IgD-negative memory B cell (primary cell): Measurements from ENCODE around the gene RPE65. TPM values are rescaled to one million over a fixed set of nuclear protein-coding genes. Genes with fewer than 3 reads are reported as not detected.
"Not testable (repeated sequence)": the region's sequence is repeated elsewhere in the genome, so short reads cannot be mapped to it uniquely, and the experiment has no call there.

Experiments
- H3K27ac Mint-ChIP-seq, 3 donors: one replicate each; pipeline ENCODE4 v1.8.0; 2020 to 2022; ENCODE audit warnings: mild to moderate bottlenecking in 3 of 3, mixed read lengths in 3 of 3, moderate library complexity in 1 of 3
- H3K27me3 Mint-ChIP-seq: one replicate; pipeline ENCODE4 v1.8.0; 2021; ENCODE audit warnings: mixed read lengths
- H3K36me3 Mint-ChIP-seq: one replicate; pipeline ENCODE4 v1.8.0; 2020; ENCODE audit warnings: mild to moderate bottlenecking, mixed read lengths
- H3K4me1 Mint-ChIP-seq, 3 donors: one replicate each; pipeline ENCODE4 v1.8.0; 2020 to 2022; ENCODE audit warnings: mixed read lengths in 3 of 3, mild to moderate bottlenecking in 1 of 3
- H3K4me3 Mint-ChIP-seq, 4 donors: one replicate each; pipeline ENCODE4 v1.8.0; 2020 to 2022; ENCODE audit warnings: mild to moderate bottlenecking in 4 of 4, mixed read lengths in 4 of 4, moderate library complexity in 3 of 4
- H3K9me3 Mint-ChIP-seq, 3 donors: one replicate each; pipeline ENCODE4 v1.8.0; 2020 to 2021; ENCODE audit warnings: mixed read lengths in 3 of 3, mild to moderate bottlenecking in 1 of 3
- polyA plus RNA-seq: library from polyadenylated mRNA; unstranded; fragments of 300-500 nt; fragmentation: Illumina TruSeq; gene quantifications from one replicate; pipeline ENCODE4 v1.2.3, GENCODE V29; 2021

The RPE65 gene
- not detected for polyA plus RNA-seq

DNA sequence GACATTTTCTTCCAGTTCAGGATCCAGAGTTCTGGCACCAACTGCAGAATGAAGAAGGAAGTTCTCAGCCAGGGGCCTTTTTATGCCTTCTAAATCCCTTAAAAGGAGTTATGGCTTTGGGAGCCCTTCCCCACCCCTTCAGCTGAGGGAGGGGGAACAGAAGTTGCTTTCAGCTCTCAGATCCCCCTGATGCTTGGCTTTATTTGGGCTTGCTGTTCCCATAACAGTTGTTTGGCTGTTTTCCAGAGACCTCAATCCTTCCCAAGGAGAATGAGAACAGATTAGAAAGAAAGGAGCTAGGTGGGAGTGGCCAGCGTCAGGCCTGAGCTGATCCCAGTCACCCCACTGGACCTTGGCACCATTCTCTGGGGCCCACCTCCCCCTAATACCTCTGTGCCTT is at the start of gene RPE65:
Gene RPE65 (minus strand): TSS at position 54 of the 400 bp plus-strand sequence. CDS start 49 bp downstream, at position 5.
- Mint-ChIP-seq H3K27ac (no peak within 1 kb of the TSS), H3K4me3 (no peak within 1 kb of the TSS), H3K27me3 (peaks cover 1% of the 10 kb centered on the region), H3K9me3 (no peaks in the 10 kb centered on the region), H3K4me1 (no peaks in the 10 kb centered on the region), H3K36me3 (no peaks in the 10 kb centered on the region)

DNA sequence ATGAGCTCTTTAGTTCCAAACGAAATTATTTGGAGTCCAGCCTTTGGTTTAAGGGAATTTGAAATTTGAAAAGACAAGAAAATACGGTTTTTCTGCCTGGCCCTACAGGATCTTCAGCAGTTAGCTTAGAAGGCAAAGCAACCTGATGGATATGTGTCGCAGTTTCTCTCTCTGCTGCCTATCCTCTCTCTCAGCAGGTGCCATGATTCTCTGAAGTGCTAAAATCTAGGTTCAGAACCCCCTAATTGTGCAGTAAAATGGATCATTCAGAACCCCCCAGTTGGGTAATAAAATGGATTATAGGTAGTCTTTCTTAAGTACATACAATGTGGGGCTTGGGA is 47.6 kb upstream of the RPE65 start:
- H3K36me3 Mint-ChIP-seq, result no peaks in the 10 kb centered on the region
- H3K4me1 Mint-ChIP-seq, result peaks cover 5 to 10% (median 10%) of the 10 kb centered on the region in 3 donors
- H3K4me3 Mint-ChIP-seq, result peak overlapping the region; percentile 84 to 96 (median 90)
- H3K9me3 Mint-ChIP-seq, result no peaks in the 10 kb centered on the region
- peaks cover 10% of the 10 kb centered on the region for H3K27me3 Mint-ChIP-seq
- peak overlapping the region in 1 of 3 donors; percentile 72 for H3K27ac Mint-ChIP-seq

DNA sequence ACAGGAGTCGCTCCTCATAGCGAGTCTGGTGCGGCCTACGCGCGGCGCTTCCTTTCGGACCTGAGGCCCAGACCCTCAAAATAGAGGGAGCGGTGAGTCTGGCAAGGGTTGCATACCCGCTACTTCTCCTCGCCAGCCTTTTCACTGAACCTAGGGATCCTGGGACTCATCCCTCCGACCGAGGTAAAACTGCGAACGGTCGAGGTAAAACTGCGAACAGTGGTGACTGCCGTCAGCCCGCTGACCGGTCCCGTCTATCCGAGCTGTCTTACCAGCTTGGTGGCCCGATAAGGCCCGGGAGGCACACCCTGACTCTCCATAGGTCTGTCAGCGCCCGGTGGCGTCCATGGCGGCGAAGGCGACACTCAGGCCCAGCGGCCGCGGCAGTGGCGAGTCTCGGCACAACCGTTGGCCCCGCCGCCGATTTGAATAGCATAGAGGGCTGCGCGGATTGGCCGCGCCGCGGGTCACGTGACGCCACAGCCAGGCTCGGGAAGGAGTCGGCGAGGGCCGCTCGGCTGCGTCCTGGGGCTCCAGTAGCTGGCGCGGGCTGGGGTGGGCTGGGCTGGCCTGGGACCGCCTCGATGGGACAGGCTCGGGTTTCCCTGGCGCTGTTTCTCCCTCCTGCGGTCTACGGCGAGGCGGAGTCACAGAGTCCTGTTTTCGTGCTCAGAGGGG is 47.1 kb upstream of the RPE65 start, which contains the start of gene DEPDC1:
Gene DEPDC1 (minus strand): TSS at position 403 of the 678 bp plus-strand sequence. CDS start 83 bp downstream, at position 320.
- Mint-ChIP-seq H3K36me3 (no peaks in the 10 kb centered on the region), H3K4me3 (peak within 1 kb of the TSS; percentile 84 to 96 (median 90)), H3K4me1 (peaks cover 5 to 10% (median 10%) of the 10 kb centered on the region in 3 donors), H3K9me3 (no peaks in the 10 kb centered on the region), H3K27me3 (peaks cover 10% of the 10 kb centered on the region), H3K27ac (peak within 1 kb of the TSS in 2 of 3 donors; percentile 55 to 72)

DNA sequence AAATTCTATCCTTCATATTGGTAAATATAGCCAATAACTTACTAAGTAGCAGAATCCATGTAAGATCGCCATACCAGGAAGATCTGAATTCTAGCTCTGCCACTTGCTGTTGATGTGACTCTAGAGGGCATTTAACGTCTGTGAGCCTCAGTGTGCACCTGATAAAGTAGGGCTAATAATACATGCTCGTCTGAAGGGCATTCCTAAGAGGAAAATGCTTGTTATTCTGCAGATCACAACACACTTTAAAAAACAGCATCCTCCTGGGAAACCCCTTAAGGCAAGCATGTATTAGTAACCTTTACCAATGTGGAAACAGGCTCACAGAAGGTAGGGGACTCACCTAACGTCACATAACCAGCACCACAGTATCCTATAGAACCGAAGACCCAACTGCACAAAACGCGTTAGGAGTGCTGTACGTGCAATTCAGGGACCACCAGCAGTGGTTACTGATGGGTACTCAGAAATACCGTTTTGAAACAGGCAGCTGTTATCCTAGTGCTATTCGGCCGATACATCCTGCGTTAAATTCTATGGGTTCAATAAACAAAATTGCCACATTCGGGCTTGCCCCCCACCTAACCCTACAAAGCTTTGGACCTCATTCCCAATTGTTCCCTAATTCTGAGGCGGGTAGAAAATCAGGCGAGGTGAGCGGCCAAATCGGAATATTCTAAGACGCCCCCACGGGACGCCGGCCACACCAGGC is 46.4 kb upstream of the RPE65 start:
- Mint-ChIP-seq H3K9me3 (no peaks in the 10 kb centered on the region), H3K27ac (peak overlapping the region in 1 of 3 donors; percentile 55), H3K27me3 (peaks cover 10% of the 10 kb centered on the region), H3K4me1 (peaks cover 5 to 10% (median 10%) of the 10 kb centered on the region in 3 donors), H3K36me3 (no peaks in the 10 kb centered on the region), H3K4me3 (peak overlapping the region; percentile 84 to 96 (median 90))

DNA sequence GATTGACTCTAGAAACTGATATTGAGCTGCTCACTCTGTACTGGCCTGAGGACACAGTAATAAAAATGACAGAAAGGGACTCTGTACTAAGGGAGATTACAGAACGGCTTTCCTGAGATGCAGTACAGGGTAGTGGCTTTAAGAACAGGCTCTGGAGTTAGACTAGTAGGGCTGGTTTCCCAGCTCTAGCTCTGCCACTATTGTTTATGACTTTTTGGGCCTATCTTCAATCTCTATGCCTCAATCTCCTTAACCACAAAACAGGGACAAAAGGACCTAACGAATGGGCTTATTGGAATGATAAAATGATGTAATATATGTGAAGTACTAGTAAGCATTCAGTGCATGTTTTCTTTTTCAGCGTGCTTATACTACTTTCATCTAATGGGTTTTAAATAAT is 45.8 kb upstream of the RPE65 start:
- Mint-ChIP-seq H3K27ac (no peak overlapping the region), H3K4me3 (peak overlapping the region; percentile 84 to 96 (median 90)), H3K36me3 (no peaks in the 10 kb centered on the region)

DNA sequence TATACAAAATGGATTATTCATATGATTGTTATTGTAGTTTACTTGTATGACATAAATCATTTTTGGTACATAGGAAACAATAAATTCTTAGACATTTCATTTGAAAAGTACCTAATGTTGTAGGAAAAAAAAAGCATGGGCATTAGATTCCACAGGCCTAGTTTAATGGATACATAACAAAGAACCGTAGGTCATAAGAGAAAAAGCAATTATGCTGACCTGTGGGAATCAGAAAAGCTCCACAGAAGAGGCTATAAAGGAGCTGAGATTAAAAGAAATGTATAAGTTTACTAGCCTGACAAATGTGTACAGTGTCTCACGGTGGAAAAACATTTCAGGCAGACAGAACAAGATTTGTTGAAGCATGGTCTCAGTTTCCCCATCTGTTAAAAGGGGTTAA is 43.4 kb upstream of the RPE65 start:
- Mint-ChIP-seq H3K9me3 (peaks cover 0 to 3% (median 0%) of the 10 kb centered on the region in 3 donors), H3K27me3 (peaks cover 6% of the 10 kb centered on the region), H3K27ac (no peak overlapping the region), H3K36me3 (no peaks in the 10 kb centered on the region), H3K4me3 (peak overlapping the region in 1 of 4 donors; percentile 54), H3K4me1 (peaks cover 5 to 10% (median 10%) of the 10 kb centered on the region in 3 donors)

More for the DNA sequence above, 45.8 kb upstream of the RPE65 start:
- Mint-ChIP-seq H3K27me3 (peaks cover 10% of the 10 kb centered on the region), H3K4me1 (peaks cover 5 to 10% (median 10%) of the 10 kb centered on the region in 3 donors), H3K9me3 (no peaks in the 10 kb centered on the region)

DNA sequence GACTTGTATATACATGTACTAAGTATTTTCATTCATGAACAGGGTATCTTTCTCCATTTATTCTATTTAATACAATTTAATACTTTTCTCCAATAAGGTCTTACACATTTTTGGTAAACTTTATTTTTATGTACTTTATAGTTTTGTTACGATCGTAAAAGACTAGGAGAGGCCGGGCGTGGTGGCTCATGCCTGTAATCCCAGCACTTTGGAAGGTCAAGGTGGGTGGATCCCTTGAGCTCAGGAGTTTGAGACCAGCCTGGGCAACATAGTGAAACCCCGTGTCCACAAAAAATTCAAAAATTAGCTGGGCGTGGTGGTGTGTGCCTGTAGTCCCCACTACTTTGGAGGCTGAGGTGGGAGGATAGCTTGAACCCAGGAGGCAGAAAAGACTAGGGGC is 42.5 kb upstream of the RPE65 start:
- not testable (repeated sequence) for H3K4me3 Mint-ChIP-seq, H3K27ac Mint-ChIP-seq, H3K9me3 Mint-ChIP-seq, H3K4me1 Mint-ChIP-seq, H3K36me3 Mint-ChIP-seq, H3K27me3 Mint-ChIP-seq

DNA sequence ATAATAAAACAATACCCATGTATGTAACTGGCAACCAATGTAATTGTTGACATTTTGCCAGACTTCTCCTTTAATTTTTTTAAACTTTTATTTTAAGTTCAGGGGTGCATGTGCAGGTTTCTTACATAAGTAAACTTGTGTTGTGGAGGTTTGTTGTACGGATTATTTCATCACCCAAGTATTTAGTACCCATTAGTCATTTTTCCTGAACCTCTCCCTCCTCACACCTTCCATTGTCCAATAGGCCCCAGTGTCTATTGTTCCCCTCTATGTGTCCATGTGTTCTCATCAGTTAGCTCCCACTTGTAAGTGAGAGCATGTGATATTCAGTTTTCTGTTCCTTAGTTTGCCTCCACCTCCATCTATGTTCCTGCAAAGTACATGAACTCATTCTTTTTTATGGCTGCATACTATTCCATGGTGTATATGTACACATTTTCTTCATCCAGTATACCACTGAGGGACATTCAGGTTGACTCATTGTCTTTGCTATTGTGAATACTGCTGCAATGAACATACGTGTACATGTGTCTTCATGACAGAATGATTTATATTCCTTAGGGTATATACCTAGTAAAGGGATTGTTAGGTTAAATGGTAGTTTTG is 40.4 kb upstream of the RPE65 start:
- Mint-ChIP-seq H3K4me3 (no peak overlapping the region), H3K36me3 (no peaks in the 10 kb centered on the region), H3K27ac (no peak overlapping the region), H3K4me1 (peaks cover 0 to 4% (median 0%) of the 10 kb centered on the region in 3 donors), H3K9me3 (peaks cover 0 to 3% (median 0%) of the 10 kb centered on the region in 3 donors), H3K27me3 (no peaks in the 10 kb centered on the region)

DNA sequence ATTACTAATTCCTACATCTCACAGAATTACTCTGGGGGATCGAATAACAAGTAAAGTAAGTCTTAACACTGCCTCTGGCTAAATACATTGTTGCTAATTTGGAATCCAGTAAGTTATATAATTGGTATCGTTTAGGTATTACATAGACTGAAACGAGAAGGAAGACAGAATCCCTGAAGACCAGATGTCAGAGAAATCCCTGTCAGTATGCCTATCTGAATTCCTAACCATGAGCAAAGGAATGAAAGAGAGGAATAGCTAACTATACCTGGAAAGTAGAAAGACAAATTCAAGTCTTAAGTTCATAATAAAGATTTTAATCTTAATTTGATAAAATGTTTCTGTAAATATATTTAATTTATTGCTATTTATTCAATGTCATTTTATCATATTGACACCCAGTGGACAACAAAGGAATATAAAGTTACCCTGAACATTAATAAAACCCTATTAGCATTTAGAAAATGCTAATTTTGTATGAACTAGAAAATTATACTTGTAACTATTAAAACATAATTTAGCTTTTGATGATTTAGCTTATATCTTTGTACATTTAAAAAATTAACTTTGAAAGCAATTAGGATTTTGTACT is 35.8 kb upstream of the RPE65 start:
- no peak overlapping the region for H3K27ac Mint-ChIP-seq

DNA sequence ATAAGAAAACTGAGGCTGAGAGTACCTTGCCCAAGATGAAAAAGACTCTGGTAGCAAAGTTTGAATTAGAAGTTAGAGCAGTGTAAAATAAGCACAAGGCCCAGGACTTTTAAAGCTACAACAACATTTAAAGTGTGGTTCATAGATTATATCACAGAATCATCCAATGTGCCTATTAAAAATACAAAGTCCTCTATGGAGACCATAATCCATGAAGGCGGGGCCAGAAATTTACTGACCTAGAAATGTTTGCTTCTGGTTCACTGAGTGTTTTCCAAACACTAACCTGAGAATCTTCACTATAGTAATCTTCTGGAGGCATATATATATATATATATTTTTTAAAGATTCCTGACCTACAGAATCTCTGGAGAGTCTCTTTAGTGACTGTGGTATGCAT is 34.9 kb upstream of the RPE65 start:
- peaks cover 0 to 4% (median 3%) of the 10 kb centered on the region in 3 donors for H3K4me1 Mint-ChIP-seq
- H3K27me3 Mint-ChIP-seq, result no peaks in the 10 kb centered on the region
- H3K27ac Mint-ChIP-seq, result no peak overlapping the region
- no peaks in the 10 kb centered on the region for H3K9me3 Mint-ChIP-seq
- no peaks in the 10 kb centered on the region for H3K36me3 Mint-ChIP-seq
- no peak overlapping the region for H3K4me3 Mint-ChIP-seq

More for the DNA sequence above, 35.8 kb upstream of the RPE65 start:
- no peaks in the 10 kb centered on the region for H3K36me3 Mint-ChIP-seq
- no peak overlapping the region for H3K4me3 Mint-ChIP-seq
- H3K4me1 Mint-ChIP-seq, result peaks cover 0 to 4% (median 0%) of the 10 kb centered on the region in 3 donors
- H3K9me3 Mint-ChIP-seq, result peaks cover 0 to 3% (median 0%) of the 10 kb centered on the region in 3 donors
- no peaks in the 10 kb centered on the region for H3K27me3 Mint-ChIP-seq

DNA sequence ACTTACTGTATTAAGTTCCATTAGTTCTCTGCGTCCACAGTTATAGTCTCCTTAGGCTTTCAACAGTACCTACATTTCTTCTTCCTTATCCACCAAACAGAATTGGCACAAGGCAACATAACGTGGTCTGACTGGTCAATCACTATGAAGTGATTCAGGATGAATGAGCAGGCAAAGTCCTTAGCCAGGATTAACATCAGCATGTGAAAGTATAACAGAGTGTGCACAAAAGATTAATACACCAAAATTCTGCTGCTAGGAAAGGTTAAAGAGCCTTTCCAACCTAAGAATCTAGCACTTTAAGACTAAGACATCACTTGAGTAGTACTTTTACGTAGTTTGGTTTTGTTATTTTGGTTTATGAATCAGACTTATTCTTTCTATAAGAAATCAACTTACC is 31.3 kb upstream of the RPE65 start:
- H3K9me3 Mint-ChIP-seq, result no peaks in the 10 kb centered on the region
- no peaks in the 10 kb centered on the region for H3K36me3 Mint-ChIP-seq
- no peaks in the 10 kb centered on the region for H3K27me3 Mint-ChIP-seq
- H3K4me1 Mint-ChIP-seq, result peaks cover 0 to 3% (median 0%) of the 10 kb centered on the region in 3 donors
- H3K27ac Mint-ChIP-seq, result no peak overlapping the region
- no peak overlapping the region for H3K4me3 Mint-ChIP-seq

DNA sequence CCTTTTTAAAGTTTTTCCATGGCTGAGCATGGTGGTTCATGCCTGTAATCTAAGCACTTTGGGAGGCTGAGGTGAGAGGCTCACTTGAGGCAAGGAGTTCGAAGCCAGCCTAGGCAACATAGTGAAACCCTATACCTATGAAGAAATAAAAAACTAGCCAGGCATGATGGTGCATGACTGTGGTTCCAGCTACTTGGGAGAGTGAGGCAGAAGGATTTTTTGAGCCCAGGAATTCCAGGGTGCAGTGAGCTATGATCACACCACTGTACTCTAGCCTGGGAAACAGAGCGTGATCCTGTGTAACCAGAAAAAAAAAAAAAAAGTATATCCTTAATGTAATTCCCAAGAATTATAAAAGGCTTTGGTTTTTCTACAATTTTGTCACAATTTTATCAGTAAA is 29.7 kb upstream of the RPE65 start:
- Mint-ChIP-seq H3K27ac (no peak overlapping the region), H3K36me3 (no peaks in the 10 kb centered on the region), H3K27me3 (no peaks in the 10 kb centered on the region), H3K4me1 (peaks cover 0 to 3% (median 0%) of the 10 kb centered on the region in 3 donors), H3K9me3 (no peaks in the 10 kb centered on the region), H3K4me3 (no peak overlapping the region)

DNA sequence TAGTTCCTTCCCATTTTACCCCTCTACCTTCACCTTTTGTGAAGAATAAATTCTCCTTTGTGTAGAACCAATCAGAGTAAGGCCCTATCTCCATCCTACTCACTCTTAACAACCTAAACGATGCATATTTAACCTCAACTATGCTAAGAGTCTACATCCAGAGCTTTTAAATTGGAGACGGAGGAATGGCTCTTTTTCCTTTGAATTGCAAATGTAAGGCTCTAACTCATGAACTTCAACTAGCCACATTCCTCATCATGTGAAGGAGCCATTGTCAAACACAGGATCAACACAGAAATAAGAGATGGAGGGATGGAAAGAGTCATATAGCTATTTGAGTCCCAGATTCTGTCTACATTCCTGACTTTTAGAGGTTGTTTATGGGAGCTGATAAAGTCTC is 28.9 kb upstream of the RPE65 start:
- Mint-ChIP-seq H3K4me1 (peaks cover 0 to 3% (median 0%) of the 10 kb centered on the region in 3 donors), H3K36me3 (peaks cover 1% of the 10 kb centered on the region), H3K4me3 (no peak overlapping the region), H3K27ac (no peak overlapping the region), H3K9me3 (no peaks in the 10 kb centered on the region), H3K27me3 (no peaks in the 10 kb centered on the region)

DNA sequence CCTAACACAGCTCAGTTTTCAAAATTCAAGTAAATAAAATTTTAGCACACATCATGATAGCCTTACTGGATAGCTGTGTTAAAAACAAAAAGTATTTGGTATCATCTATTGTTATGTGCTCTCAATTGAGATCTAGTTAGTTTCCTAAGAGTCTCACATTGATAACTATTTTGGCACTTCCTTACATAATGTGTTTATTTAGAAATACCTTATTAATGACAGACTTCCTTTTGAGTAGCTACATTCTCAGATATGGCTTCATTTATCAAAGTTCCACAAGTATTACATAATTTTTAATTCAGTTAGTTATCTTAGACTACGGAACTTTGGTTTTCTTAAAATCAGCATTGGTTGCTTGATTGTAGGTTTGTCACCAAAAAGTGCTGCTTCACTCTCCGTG is 26.9 kb upstream of the RPE65 start:
- H3K4me1 Mint-ChIP-seq, H3K4me3 Mint-ChIP-seq, H3K27me3 Mint-ChIP-seq, H3K36me3 Mint-ChIP-seq, H3K9me3 Mint-ChIP-seq, H3K27ac Mint-ChIP-seq: not testable (repeated sequence)

DNA sequence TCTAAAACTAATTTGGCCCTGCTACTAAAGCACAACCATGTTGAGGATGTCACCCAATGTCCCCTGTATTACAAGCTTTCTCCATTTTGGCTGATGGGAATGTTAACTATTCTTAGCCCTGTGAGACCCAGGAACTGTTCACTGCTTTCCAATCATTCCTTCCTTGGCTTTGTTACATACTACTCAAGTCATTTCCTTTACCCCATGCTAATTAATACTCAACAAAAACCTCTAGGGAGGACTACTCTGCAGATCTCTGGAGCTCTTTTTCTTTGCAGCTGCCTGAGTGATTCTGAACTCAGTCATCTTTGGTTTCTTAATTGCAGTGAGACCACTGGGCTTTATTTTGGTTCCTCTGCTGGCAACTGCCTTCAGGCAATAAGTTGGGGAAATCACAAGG is 23.3 kb upstream of the RPE65 start:
- no peak overlapping the region for H3K27ac Mint-ChIP-seq
- no peak overlapping the region for H3K4me3 Mint-ChIP-seq
- H3K4me1 Mint-ChIP-seq, result no peaks in the 10 kb centered on the region
- H3K9me3 Mint-ChIP-seq, result peaks cover 0 to 2% (median 0%) of the 10 kb centered on the region in 3 donors
- H3K27me3 Mint-ChIP-seq, result no peaks in the 10 kb centered on the region
- H3K36me3 Mint-ChIP-seq, result peaks cover 1% of the 10 kb centered on the region
